Inflammatory macrophage (primary cell): ENCODE measurements around the gene UXT.

Experiments
- DNase-seq, 2 donors: peaks; one replicate each; pipeline ENCODE4 v3.0.0-alpha.2; 2020 to 2022

UXT gene

GRCh38 chrX:47649271-47649670 lies 9.7 kb downstream of the UXT start:
- no peak for DNase-seq

- no peak for DNase-seq
Observed at GRCh38 chrX:47648376-47648775, 10.6 kb downstream of the UXT start.

- DNase-seq: no peak
Observed at GRCh38 chrX:47646636-47647035, 12.3 kb downstream of the UXT start.

DNA sequence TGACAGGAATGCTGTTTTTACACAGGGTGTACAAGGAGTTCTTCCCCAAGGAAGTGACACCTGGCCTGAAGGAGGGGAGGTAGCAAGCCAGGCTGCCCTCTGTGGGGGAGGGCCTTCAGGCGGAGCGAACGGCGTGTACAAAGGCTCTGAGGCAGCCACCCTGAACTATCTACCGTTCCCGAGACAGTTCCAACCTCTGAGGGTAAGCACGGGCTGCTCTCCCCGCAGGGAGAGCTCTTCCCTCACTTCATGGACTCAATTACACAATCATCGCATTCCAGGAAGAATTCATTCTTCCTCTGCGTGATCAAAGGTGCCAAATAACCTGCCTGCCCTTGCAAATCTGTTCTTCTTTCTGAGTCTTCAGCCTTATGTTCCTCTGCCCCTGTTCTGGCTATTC lies 13.4 kb downstream of the UXT start:
- DNase-seq: no peak

DNA sequence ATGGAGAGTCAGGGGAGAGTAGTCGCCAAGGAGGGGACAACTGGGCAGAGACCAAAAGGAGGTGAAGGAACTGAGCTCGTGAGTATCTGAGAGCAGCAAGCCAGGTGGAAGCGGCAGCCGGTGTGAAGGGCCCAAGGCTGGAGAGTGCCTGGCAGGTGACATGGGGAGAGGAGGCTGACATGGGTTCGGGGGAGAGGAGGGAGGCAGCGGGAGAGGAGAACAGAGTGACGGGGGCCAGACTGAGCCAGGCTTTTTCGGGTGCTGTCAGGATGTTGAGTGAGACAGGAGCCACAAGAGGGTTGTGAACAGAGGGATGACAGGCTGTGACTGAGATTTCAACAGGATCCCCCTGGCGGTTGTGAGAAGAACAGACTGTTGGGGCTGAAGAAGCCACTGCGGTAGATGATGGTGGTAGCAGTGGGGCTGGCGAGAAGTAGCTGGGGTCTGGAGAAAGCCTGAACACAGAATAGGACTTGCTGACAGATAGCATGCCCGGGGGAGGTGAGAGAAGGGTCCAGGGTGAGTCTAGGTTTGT lies 14.4 kb downstream of the UXT start:
- DNase-seq: no peak

GRCh38 chrX:47643926-47644325 lies 15.1 kb downstream of the UXT start:
- peak; percentile 27 to 32 for DNase-seq

DNA sequence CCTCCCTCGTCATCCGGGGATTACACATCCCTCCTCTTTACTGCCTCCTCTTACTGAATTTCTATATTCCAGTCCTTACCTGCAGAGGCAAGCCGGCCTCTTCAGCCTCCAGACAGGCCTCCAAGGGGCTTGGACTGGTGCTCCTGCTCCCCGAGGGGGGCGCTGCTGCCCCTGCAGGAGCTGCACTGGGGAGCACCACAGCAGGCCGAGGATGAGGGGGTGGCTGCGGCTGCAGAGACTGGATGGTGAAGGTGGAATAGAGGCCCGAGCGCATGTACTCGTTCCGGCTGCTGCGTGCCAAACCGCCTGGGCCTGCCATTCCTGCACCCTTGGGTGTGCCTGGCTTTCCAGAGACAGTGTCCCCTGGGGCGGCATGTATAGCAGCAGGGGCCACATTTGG lies 20.2 kb downstream of the UXT start:
- no peak for DNase-seq

GRCh38 chrX:47637546-47638195 lies 21.3 kb downstream of the UXT start:
- DNase-seq: peak; percentile 66 to 75

DNA sequence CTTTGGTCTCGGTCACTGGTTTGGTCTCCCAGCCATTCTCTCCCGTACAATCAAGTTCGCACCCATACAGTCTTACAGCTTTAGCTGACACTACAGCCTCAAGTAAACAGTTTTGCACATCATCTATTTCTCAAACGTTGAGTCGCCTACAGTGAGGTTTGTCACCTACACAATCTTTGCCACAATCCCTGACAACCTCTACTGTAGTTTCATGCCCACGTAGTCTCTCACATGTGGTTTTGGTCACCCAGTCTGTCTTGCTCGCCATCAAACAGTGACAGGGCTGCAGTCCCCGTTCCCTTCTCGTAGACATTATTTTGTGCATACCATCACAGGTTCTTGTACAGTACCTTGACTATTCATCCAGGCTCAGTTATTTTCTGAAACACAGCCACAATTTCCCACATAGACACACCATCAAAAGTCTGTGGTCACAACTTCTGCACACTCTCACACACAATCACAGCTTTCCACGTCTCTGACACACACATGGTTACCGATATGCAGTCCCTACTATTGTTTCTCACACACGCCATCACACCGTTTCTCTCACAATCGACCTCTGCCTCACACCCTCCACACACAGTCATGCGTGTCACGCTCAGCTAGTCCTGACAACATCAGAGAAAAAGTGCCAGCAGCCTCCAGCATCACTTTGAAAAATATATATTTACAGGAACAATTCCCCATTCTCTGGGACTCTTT lies 24.0 kb downstream of the UXT start:
- DNase-seq: peak in 1 of 2 donors; percentile 42

DNA sequence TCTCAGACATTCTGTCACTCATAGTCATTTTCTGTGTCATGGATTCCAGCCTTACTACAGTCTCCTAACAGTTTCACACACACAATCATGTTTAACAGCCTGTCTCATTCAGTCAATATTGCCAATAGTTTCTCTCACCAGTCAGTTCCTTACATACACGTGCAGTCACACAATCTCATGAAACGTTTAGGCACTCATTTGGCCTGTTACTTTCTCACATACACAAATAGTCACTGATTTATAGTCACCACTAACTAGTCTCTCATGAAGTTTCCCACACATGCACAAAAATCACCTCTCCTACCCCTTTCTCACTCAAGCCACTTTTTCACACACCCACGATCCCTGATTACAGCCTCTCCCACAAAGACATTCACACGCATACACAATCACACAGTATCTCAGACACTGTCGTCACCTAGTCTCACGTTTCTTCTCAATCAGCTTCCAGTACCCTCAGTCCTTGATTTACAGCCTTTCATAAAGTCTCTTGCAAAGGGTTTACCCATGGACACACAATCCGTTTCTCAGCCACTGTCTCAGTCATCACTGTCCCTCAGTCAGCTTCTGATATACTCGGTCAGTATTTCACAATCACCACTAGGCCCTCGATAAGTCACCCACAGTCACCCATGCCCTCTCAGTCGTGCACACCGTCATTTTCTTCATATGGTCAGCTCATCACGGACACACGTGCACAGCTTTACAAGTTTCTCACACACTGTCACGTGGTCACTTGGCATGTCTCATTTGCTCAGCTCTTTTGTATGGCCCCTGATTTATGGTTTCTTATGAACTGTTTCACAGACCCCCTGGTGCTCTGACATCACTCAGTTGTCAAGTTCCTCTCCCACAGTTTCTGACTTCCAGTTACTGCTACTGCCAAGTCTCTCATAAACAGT lies 25.0 kb downstream of the UXT start:
- DNase-seq: peak; percentile 35 to 52

DNA sequence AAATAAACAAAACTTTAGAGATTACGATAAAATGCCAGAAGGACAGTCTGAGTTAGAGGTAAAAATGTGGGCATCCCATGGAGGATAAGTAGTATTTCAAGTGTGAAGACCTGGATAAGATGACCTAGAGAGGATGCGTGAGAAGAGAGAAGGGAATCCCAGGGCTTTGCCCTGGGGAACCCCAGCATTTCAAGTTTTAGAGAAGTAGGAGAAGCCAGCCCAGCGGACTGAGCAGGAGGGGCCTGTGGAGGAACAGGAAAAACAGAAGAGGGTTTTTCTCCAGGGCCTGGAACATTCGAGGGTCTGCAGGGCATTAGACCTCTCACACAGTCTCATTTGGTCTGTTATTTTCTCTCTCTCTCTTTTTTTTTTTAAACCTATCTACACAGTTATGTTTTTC lies 26.3 kb downstream of the UXT start:
- DNase-seq: peak; percentile 38 to 69

DNA sequence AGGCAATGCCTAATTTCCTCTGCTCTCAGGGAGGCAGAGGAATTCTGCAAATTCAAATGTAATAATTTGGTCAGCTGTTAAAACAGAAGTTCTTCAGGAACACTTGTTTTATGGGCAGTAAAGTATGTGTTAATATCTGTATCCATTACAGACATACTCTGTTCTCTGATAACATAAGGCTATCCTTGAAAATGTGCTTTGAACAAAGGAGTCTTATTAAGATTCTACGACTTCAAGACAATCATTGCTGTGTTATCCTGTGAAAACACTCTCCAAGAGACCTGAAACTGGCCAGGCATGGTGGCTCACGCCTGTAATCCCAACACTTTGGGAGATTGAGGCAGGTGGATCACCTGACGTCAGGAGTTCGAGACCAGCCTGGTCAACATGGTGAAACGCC lies 27.3 kb downstream of the UXT start:
- DNase-seq: no peak

DNA sequence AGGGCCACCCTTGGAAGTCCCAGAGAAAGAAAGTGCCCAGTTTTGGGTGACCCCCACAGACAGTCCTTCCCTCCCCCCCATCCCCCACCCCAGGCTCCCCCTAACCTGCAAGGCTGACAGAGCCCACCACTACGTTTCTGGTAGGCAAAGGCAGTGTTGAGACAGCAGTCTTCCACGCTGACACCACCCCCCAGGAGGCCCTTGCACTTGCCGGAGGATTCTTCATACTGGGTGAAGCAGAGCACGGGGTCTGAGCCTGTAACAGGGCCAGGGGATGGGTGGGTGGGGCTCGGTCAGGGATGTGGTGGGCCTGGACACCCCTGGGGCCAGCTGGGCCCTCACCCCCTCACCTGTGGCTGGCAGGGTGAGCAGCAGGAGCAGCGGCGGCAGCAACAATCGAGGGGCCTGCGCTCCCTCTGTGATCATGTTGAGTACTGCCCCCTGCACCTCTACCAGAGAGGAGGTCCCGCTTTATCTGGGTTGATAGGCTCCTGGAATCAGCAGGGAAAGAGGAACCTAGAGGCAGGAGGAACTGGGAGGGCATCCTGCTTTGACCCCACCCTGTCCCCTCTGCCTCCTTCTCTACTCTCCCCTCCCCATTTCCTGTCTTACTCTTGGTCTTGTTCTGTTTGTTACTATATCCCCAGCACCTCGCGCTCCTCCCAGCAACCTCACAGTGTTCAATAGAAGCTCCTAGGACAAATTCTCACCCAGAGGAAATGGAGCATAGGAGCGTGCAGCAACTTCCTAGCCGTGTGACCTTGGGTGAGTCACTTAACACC lies 29.4 kb downstream of the UXT start, which contains the start of gene CFP:
Gene CFP (minus strand): TSS at position 512 of the 782 bp plus-strand sequence. CDS start 86 bp downstream, at position 426.
- peak in 1 of 2 donors; percentile 38 for DNase-seq

GRCh38 chrX:47628982-47629381 lies 30.0 kb downstream of the UXT start:
- DNase-seq: no peak

- DNase-seq: no peak
Observed at GRCh38 chrX:47625365-47625764, 33.6 kb downstream of the UXT start.

DNA sequence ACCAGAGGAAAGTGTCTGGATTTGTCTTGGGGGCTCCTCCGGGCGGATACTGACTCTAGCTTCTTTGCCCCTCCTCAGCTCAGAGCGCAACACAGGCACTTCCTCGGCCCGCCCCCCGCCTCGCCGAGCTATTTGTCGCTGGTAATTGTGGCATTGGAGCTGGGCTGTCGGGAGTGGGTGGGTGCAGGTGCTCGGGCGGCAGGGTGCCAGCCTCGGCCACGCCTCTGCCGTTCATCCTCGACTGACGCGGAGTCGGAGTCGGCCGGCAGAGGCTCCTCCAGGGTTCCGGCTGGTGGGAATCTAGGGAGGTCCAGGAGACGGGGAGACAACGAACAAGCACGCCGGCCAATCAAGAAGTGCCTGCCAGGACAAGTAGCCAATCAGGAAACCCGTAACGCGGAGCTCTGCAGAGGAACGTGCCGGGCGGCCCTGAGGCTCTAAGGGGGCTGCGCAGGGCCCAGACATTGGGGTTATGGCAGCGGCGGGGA lies 35.4 kb downstream of the UXT start:
- DNase-seq: peak; percentile 34 to 35

DNA sequence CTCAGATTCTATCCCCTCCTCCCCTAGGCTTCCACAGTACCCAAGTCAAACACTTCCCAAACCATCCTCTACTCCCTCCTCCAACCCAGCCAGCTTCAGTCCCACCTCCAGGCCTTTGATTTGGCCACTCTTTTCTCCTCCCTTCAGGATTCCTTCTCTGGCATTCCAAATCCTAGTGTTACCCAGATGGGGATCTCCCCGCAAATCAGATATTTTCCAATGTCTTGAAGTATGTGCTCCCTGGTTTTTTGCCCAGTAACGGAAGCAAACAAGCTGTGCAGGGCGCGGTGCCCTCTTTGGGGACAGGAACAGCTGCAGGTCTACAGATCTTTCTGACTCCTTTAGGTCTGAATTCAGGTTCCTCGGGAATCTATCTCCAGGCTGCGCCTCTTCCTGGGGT lies 37.1 kb downstream of the UXT start:
- DNase-seq: no peak

DNA sequence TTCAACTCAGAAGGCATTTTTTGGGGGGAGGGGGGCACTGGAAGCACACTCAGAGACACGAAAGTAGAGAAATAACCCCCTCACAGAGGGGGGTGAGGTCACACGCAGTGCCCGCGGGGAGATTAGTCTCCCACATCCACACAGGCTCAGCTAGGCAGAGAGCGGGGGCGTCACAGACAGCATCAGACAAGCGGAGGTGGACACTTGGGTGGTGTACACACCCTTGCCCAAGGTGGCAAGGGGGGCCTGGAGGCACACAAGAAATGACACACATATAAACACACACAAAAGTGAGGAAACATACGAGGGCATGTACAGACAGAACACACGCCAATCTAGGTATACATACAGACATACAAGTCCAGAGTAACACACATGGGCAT lies 38.7 kb downstream of the UXT start:
- DNase-seq: no peak

DNA sequence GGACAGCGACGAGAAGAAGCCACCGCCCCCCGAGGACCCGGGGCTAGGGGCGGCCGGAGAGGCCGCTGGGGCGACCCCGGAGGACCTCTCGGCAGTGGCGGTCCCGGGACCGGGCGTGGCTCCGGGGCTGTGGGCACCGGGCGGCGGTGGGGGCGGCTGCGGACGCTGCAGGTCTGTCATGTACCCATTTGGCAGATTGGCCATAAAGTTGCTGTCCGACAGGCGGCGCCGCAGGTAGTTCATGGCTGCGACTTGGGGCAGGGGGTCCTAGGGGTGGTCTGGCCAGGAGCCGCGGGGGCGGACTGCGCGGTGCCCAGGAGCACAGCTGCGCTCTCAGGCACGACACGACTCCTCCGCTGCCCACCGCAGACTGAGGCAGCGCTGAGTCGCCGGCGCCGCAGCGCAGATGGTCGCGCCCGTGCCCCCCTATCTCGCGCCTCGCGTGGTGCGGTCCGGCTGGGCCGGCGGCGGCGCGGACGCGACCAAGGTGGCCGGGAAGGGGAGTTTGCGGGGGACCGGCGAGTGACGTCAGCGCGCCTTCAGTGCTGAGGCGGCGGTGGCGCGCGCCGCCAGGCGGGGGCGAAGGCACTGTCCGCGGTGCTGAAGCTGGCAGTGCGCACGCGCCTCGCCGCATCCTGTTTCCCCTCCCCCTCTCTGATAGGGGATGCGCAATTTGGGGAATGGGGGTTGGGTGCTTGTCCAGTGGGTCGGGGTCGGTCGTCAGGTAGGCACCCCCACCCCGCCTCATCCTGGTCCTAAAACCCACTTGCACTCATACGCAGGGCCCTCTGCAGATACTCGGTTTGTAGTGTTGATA lies 39.3 kb downstream of the UXT start, which contains the start of gene SYN1:
Gene SYN1 (minus strand): TSS at position 372 of the 817 bp plus-strand sequence. CDS start 129 bp downstream, at position 243.
- DNase-seq: peak; percentile 61 to 82

DNA sequence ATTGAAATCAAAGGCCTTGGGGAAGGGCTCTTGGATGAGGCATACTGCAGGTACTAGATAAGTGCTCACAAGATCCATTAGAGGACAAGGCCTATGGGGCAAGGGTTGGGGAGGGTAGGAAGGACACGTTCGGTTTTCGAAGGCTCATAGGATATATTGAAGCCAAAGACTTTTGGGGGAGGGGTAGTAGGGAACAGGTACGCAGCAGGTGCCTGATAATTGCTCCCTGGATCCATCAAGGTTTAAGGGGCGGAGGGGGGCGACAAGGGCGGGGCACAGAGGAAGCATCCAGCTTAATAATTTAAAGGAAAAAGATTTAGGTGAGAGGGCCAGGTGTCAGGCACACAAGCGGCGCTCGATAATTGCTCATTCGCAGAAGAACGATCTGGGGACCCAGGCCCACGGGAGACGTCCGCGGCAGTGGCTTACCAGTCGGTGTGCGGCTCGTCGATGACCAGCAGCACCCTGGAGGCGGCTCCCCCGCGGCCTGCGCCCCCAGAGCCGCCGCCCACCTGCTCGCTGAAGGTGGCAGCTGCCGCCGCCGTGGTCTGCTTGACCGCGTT lies 40.0 kb downstream of the UXT start:
- no peak for DNase-seq

GRCh38 chrX:47614618-47615017 lies 44.4 kb downstream of the UXT start:
- DNase-seq: no peak
